Peyer's patch (tissue), 4 donors: ENCODE measurements around the gene ACSBG1. TPM values are rescaled to one million over a fixed set of nuclear protein-coding genes. Genes with fewer than 3 reads are reported as not detected.

Source experiments
- DNase-seq, 3 donors: peaks; one replicate each; pipeline ENCODE4 v3.0.0-alpha.2; 2017 to 2019
- H3K27ac ChIP-seq, 4 donors: fragments of 200-600 bp; sonication (generic); one replicate each; pipeline ENCODE4 v1.5.1; 2016 to 2019
- H3K27me3 ChIP-seq, 2 donors: fragments of 200-600 bp; sonication (generic); one replicate each; pipeline ENCODE4 v1.5.1; 2019
- H3K36me3 ChIP-seq, 3 donors: fragments of 200-600 bp; sonication (generic); one replicate each; pipeline ENCODE4 v1.5.1; 2016 to 2019
- H3K4me1 ChIP-seq, 4 donors: fragments of 200-600 bp; sonication (generic); one replicate each; pipeline ENCODE4 v1.5.1; 2016 to 2019
- H3K4me3 ChIP-seq, 4 donors: fragments of 200-600 bp; sonication (generic); 1 replicate in 3 of 4; 2 replicates in 1 of 4; pipeline ENCODE4 v1.5.1; 2016 to 2019; ENCODE audit warnings: mild to moderate bottlenecking in 1 of 4
- H3K9me3 ChIP-seq, 4 donors: fragments of 200-600 bp; sonication (generic); one replicate each; pipeline ENCODE4 v1.5.1; 2016 to 2019; ENCODE audit warnings: mild to moderate bottlenecking in 1 of 4
- CTCF ChIP-seq, 6 experiments: fragments of 450-650 bp in 4 of 6; fragments of 200-600 bp in 2 of 6; sonication (generic) in 1 of 6; IDR thresholded peaks; one replicate each; pipeline ENCODE4 v1.5.1; 2017 to 2019; ENCODE audit warnings: antibody characterized with exemption in 6 of 6, mild to moderate bottlenecking in 3 of 6, moderate library complexity in 1 of 6
- POLR2A ChIP-seq, 2 donors: fragments of 450-650 bp; IDR thresholded peaks; one replicate each; pipeline ENCODE4 v1.5.1; 2017; ENCODE audit warnings: antibody characterized with exemption in 2 of 2, mild to moderate bottlenecking in 2 of 2, moderate library complexity in 2 of 2
- total RNA-seq, 4 donors: library from RNA; depleted of rRNA; stranded (reverse); fragments of >200 nt; gene quantifications; one replicate each; pipeline ENCODE4 v1.1.0, GENCODE V29; 2016

ACSBG1 gene
- total RNA-seq, 4 donors from 2014 or later = not detected

DNA sequence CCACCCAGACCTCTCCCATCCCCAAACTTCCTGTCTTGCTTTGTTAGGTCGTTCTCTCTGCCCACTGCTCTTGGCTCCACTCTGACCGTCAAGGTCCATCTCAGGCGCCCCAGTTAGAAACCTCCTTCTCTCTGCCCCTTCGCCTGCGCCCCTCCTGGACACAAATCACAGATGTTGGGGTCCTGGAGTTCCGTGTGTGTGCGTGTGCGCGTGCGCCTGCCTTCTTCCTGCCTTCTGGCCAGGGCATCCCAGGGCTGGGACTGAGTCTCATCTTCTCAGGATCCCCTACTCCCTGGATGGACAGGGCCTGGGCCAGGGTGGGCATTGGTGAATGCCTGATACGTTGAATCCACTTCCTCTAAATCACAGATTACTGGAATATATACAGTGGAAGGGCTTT, 869 bp downstream of the ACSBG1 start:
- no peak for TF ChIP-seq POLR2A (IDR thresholded peaks at IDR 0.05)
- TF ChIP-seq CTCF (IDR thresholded peaks at IDR 0.05) = no peak
- DNase-seq = peak in 1 of 3 donors; percentile 36

GRCh38 chr15:78232951-78233350, 1.4 kb downstream of the ACSBG1 start:
- peak in 2 of 3 donors; percentile 63 to 67 for DNase-seq
- Histone ChIP-seq H3K9me3 (no peaks in the 10 kb centered on the region), H3K27ac (peak overlapping the region in 1 of 4 donors; percentile 52), H3K27me3 (no peaks in the 10 kb centered on the region), H3K36me3 (no peaks in the 10 kb centered on the region), H3K4me1 (peaks cover 0 to 4% (median 2%) of the 10 kb centered on the region in 4 donors), H3K4me3 (no peak overlapping the region)
- TF ChIP-seq POLR2A (IDR thresholded peaks at IDR 0.05) = no peak
- TF ChIP-seq CTCF (IDR thresholded peaks at IDR 0.05) = no peak

More for the DNA sequence above, 869 bp downstream of the ACSBG1 start:
- H3K27ac ChIP-seq = peak overlapping the region in 1 of 4 donors; percentile 52
- no peaks in the 10 kb centered on the region for H3K36me3 ChIP-seq
- no peaks in the 10 kb centered on the region for H3K27me3 ChIP-seq
- H3K4me1 ChIP-seq = peaks cover 0 to 4% (median 2%) of the 10 kb centered on the region in 4 donors
- no peak overlapping the region for H3K4me3 ChIP-seq
- no peaks in the 10 kb centered on the region for H3K9me3 ChIP-seq

DNA sequence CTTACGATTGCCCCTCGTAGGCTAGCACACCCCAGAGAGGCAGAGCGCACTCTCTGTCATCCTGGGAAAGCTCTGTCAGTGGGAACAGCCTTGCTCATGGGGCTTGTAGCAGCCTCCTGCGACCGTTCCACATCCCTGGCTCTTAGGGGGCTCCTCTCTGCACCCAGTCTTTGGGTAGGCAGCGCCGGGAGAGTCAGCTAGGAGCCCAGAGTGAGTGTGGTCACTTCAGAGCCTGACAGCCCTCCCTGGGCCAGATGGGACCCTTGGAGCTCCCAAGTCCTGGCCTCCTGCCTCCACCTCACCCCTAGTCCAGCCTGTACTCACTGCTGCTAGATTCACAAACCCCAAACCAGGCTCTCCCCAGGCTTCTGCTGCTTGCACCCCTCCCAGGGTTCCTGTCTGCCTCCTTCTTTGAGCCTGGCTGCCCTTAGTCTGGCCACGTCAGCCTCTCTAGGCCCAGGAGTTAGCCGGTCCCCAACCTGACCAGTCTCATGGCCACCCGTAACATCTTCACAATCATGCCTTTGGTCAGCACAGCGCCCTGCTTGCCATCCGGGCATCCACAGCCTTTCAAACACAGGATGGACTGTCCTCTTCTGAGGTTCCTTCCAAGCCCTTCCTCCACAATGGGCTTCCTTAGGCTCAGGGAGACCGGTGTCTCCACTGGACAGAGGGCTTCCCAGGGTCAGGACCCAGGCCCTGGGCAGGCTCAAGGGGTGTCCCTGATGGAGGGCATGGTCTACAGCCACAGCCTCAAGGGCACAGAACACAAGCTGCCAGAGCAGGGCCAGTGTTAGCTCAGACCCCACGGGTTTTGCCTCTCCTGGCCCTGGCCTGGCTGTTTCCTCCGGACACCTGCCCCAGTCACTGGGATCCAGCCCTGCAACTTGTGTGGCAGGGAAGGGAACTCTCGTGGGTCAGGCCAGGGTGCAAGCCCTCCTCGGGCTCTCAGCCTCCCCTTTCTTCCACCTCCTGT, 4.6 kb downstream of the ACSBG1 start:
- no peak overlapping the region for H3K4me3 ChIP-seq
- no peak for DNase-seq
- peaks cover 0 to 4% (median 2%) of the 10 kb centered on the region in 4 donors for H3K4me1 ChIP-seq
- H3K36me3 ChIP-seq = no peaks in the 10 kb centered on the region
- H3K9me3 ChIP-seq = no peaks in the 10 kb centered on the region
- TF ChIP-seq POLR2A (IDR thresholded peaks at IDR 0.05) = no peak
- TF ChIP-seq CTCF (IDR thresholded peaks at IDR 0.05) = no peak
- no peak overlapping the region for H3K27ac ChIP-seq
- no peaks in the 10 kb centered on the region for H3K27me3 ChIP-seq

- H3K36me3 ChIP-seq = no peaks in the 10 kb centered on the region
- H3K4me1 ChIP-seq = peaks cover 0 to 4% (median 2%) of the 10 kb centered on the region in 4 donors
- DNase-seq = no peak
- no peak overlapping the region for H3K4me3 ChIP-seq
- H3K27me3 ChIP-seq = no peaks in the 10 kb centered on the region
- TF ChIP-seq CTCF (IDR thresholded peaks at IDR 0.05) = no peak
- no peak for TF ChIP-seq POLR2A (IDR thresholded peaks at IDR 0.05)
- no peak overlapping the region for H3K27ac ChIP-seq
- H3K9me3 ChIP-seq = no peaks in the 10 kb centered on the region
Observed at GRCh38 chr15:78228356-78228996, 5.9 kb downstream of the ACSBG1 start.

- no peak for DNase-seq
- Histone ChIP-seq H3K27me3 (no peaks in the 10 kb centered on the region), H3K9me3 (no peaks in the 10 kb centered on the region), H3K36me3 (no peaks in the 10 kb centered on the region), H3K4me1 (no peaks in the 10 kb centered on the region), H3K27ac (no peak overlapping the region), H3K4me3 (no peak overlapping the region)
- TF ChIP-seq POLR2A (IDR thresholded peaks at IDR 0.05) (no peak), CTCF (IDR thresholded peaks at IDR 0.05) (no peak)
Observed at GRCh38 chr15:78225783-78226541, 8.4 kb downstream of the ACSBG1 start.
